Immature natural killer cell (primary cell): Measurements from ENCODE around the gene CSF2. TPM values are rescaled to one million over a fixed set of nuclear protein-coding genes. Genes with fewer than 3 reads are reported as not detected.

Experiments used
- DNase-seq, 3 donors: peaks; one replicate each; pipeline ENCODE4 v3.0.0; 2022; ENCODE audit warnings: mixed read lengths in 1 of 3
- H3K27ac Mint-ChIP-seq, 6 donors: one replicate each; pipeline ENCODE4 v1.8.0; 2020; ENCODE audit warnings: mixed read lengths in 6 of 6, mild to moderate bottlenecking in 5 of 6, inconsistent platforms in 4 of 6, moderate library complexity in 3 of 6
- H3K27me3 Mint-ChIP-seq, 3 donors: one replicate each; pipeline ENCODE4 v1.8.0; 2020 to 2021; ENCODE audit warnings: low read depth in 3 of 3, mild to moderate bottlenecking in 3 of 3, mixed read lengths in 3 of 3, moderate library complexity in 3 of 3, inconsistent platforms in 1 of 3
- H3K36me3 Mint-ChIP-seq, 3 donors: one replicate each; pipeline ENCODE4 v1.8.0; 2020; ENCODE audit warnings: mixed read lengths in 3 of 3, inconsistent platforms in 2 of 3, mild to moderate bottlenecking in 2 of 3
- H3K4me1 Mint-ChIP-seq, 2 donors: one replicate each; pipeline ENCODE4 v1.8.0; 2020; ENCODE audit warnings: inconsistent platforms in 2 of 2, mild to moderate bottlenecking in 2 of 2, mixed read lengths in 2 of 2, moderate library complexity in 1 of 2
- H3K4me3 Mint-ChIP-seq, 5 donors: one replicate each; pipeline ENCODE4 v1.8.0; 2020; ENCODE audit warnings: mild to moderate bottlenecking in 5 of 5, mixed read lengths in 5 of 5, inconsistent platforms in 3 of 5, moderate library complexity in 3 of 5
- H3K9me3 Mint-ChIP-seq, 6 donors: one replicate each; pipeline ENCODE4 v1.8.0; 2020; ENCODE audit warnings: mild to moderate bottlenecking in 6 of 6, mixed read lengths in 6 of 6, inconsistent platforms in 4 of 6, moderate library complexity in 3 of 6
- polyA plus RNA-seq, 3 donors: library from polyadenylated mRNA; unstranded; fragments of 300-500 nt; fragmentation: Illumina TruSeq; gene quantifications; one replicate each; pipeline ENCODE4 v1.2.3, GENCODE V29; 2021

Gene CSF2
- polyA plus RNA-seq, 3 donors from 2014 or later: 0.43 to 0.86 TPM; not detected in 1

GRCh38 chr5:132076983-132077382, 3.4 kb downstream of the CSF2 start:
- H3K27me3 Mint-ChIP-seq: peaks cover 0 to 3% (median 0%) of the 10 kb centered on the region in 3 donors

GRCh38 chr5:132079081-132079480, 5.5 kb downstream of the CSF2 start:
- Mint-ChIP-seq H3K27me3 (peaks cover 0 to 2% (median 0%) of the 10 kb centered on the region in 3 donors), H3K4me3 (no peak overlapping the region), H3K27ac (peak overlapping the region in 1 of 6 donors; percentile 49), H3K36me3 (no peaks in the 10 kb centered on the region), H3K9me3 (no peaks in the 10 kb centered on the region), H3K4me1 (peaks cover 36 to 44% of the 10 kb centered on the region in 2 donors)
- no peak for DNase-seq

More at GRCh38 chr5:132076983-132077382, 3.4 kb downstream of the CSF2 start:
- H3K36me3 Mint-ChIP-seq: no peaks in the 10 kb centered on the region
- peaks cover 45 to 50% of the 10 kb centered on the region in 2 donors for H3K4me1 Mint-ChIP-seq
- H3K9me3 Mint-ChIP-seq: no peaks in the 10 kb centered on the region
- H3K27ac Mint-ChIP-seq: peak overlapping the region in 4 of 6 donors; percentile 21 to 74 (median 44)
- no peak for DNase-seq
- no peak overlapping the region for H3K4me3 Mint-ChIP-seq

- peaks cover 0 to 2% (median 0%) of the 10 kb centered on the region in 3 donors for H3K27me3 Mint-ChIP-seq
- H3K27ac Mint-ChIP-seq: peak overlapping the region in 1 of 6 donors; percentile 36
- no peaks in the 10 kb centered on the region for H3K9me3 Mint-ChIP-seq
- DNase-seq: no peak
- H3K36me3 Mint-ChIP-seq: no peaks in the 10 kb centered on the region
- no peak overlapping the region for H3K4me3 Mint-ChIP-seq
- H3K4me1 Mint-ChIP-seq: peaks cover 32 to 42% of the 10 kb centered on the region in 2 donors
These were observed 6.0 kb downstream of the CSF2 start for GRCh38 chr5:132079619-132080018.

- DNase-seq: no peak
- H3K36me3 Mint-ChIP-seq: no peaks in the 10 kb centered on the region
- H3K4me1 Mint-ChIP-seq: peaks cover 22 to 32% of the 10 kb centered on the region in 2 donors
- no peak overlapping the region for H3K27ac Mint-ChIP-seq
- no peak overlapping the region for H3K4me3 Mint-ChIP-seq
- H3K9me3 Mint-ChIP-seq: no peaks in the 10 kb centered on the region
- H3K27me3 Mint-ChIP-seq: peaks cover 2% of the 10 kb centered on the region in 3 donors
These were observed 7.0 kb downstream of the CSF2 start for GRCh38 chr5:132080595-132080994.

- H3K27me3 Mint-ChIP-seq: peaks cover 2% of the 10 kb centered on the region in 3 donors
- no peak for DNase-seq
- H3K4me1 Mint-ChIP-seq: peaks cover 15 to 24% of the 10 kb centered on the region in 2 donors
- no peaks in the 10 kb centered on the region for H3K9me3 Mint-ChIP-seq
- no peak overlapping the region for H3K4me3 Mint-ChIP-seq
- H3K36me3 Mint-ChIP-seq: no peaks in the 10 kb centered on the region
- peak overlapping the region in 1 of 6 donors; percentile 65 for H3K27ac Mint-ChIP-seq
These were observed 7.9 kb downstream of the CSF2 start for GRCh38 chr5:132081458-132081857.

GRCh38 chr5:132082329-132083023, 8.9 kb downstream of the CSF2 start:
- peaks cover 0 to 3% (median 0%) of the 10 kb centered on the region in 3 donors for H3K36me3 Mint-ChIP-seq
- no peak overlapping the region for H3K4me3 Mint-ChIP-seq
- DNase-seq: no peak
- H3K9me3 Mint-ChIP-seq: no peaks in the 10 kb centered on the region
- peaks cover 2 to 4% (median 2%) of the 10 kb centered on the region in 3 donors for H3K27me3 Mint-ChIP-seq
- H3K4me1 Mint-ChIP-seq: peaks cover 7 to 14% of the 10 kb centered on the region in 2 donors
- H3K27ac Mint-ChIP-seq: peak overlapping the region in 1 of 6 donors; percentile 10

GRCh38 chr5:132083071-132083678, 9.6 kb downstream of the CSF2 start:
- no peak for DNase-seq
- no peak overlapping the region for H3K4me3 Mint-ChIP-seq

GRCh38 chr5:132085686-132086085, 12.1 kb downstream of the CSF2 start:
- Mint-ChIP-seq H3K9me3 (no peaks in the 10 kb centered on the region), H3K4me1 (peaks cover 7 to 13% of the 10 kb centered on the region in 2 donors), H3K4me3 (no peak overlapping the region), H3K27ac (peak overlapping the region in 2 of 6 donors; percentile 37 to 54), H3K36me3 (peaks cover 0 to 7% (median 0%) of the 10 kb centered on the region in 3 donors), H3K27me3 (peaks cover 0 to 4% (median 2%) of the 10 kb centered on the region in 3 donors)
- no peak for DNase-seq

More at GRCh38 chr5:132083071-132083678, 9.6 kb downstream of the CSF2 start:
- Mint-ChIP-seq H3K27ac (peak overlapping the region in 1 of 6 donors; percentile 10), H3K36me3 (peaks cover 0 to 3% (median 0%) of the 10 kb centered on the region in 3 donors), H3K9me3 (no peaks in the 10 kb centered on the region), H3K4me1 (peaks cover 7 to 13% of the 10 kb centered on the region in 2 donors), H3K27me3 (peaks cover 0 to 4% (median 2%) of the 10 kb centered on the region in 3 donors)

GRCh38 chr5:132086277-132086794, 12.7 kb downstream of the CSF2 start:
- Mint-ChIP-seq H3K36me3 (peaks cover 0 to 7% (median 0%) of the 10 kb centered on the region in 3 donors), H3K4me3 (no peak overlapping the region), H3K4me1 (peaks cover 7 to 13% of the 10 kb centered on the region in 2 donors), H3K27ac (no peak overlapping the region), H3K9me3 (no peaks in the 10 kb centered on the region), H3K27me3 (peaks cover 0 to 4% (median 2%) of the 10 kb centered on the region in 3 donors)
- no peak for DNase-seq

- Mint-ChIP-seq H3K4me1 (peaks cover 7 to 13% of the 10 kb centered on the region in 2 donors), H3K27ac (peak overlapping the region in 1 of 6 donors; percentile 51), H3K4me3 (no peak overlapping the region), H3K27me3 (peaks cover 1 to 4% (median 2%) of the 10 kb centered on the region in 3 donors), H3K36me3 (peaks cover 0 to 12% (median 0%) of the 10 kb centered on the region in 3 donors), H3K9me3 (no peaks in the 10 kb centered on the region)
- no peak for DNase-seq
These were observed 13.6 kb downstream of the CSF2 start for GRCh38 chr5:132087176-132087575.

GRCh38 chr5:132087661-132088060, 14.1 kb downstream of the CSF2 start:
- Mint-ChIP-seq H3K9me3 (no peaks in the 10 kb centered on the region), H3K36me3 (peaks cover 0 to 12% (median 0%) of the 10 kb centered on the region in 3 donors), H3K27me3 (peaks cover 1 to 4% (median 2%) of the 10 kb centered on the region in 3 donors), H3K27ac (no peak overlapping the region), H3K4me1 (peaks cover 7 to 13% of the 10 kb centered on the region in 2 donors), H3K4me3 (no peak overlapping the region)
- no peak for DNase-seq

GRCh38 chr5:132089363-132089762, 15.8 kb downstream of the CSF2 start:
- Mint-ChIP-seq H3K27ac (no peak overlapping the region), H3K4me3 (no peak overlapping the region), H3K9me3 (no peaks in the 10 kb centered on the region), H3K36me3 (peaks cover 0 to 16% (median 0%) of the 10 kb centered on the region in 3 donors), H3K4me1 (peaks cover 7 to 8% of the 10 kb centered on the region in 2 donors), H3K27me3 (peaks cover 1 to 4% (median 4%) of the 10 kb centered on the region in 3 donors)
- no peak for DNase-seq

GRCh38 chr5:132090107-132090506, 16.5 kb downstream of the CSF2 start:
- no peaks in the 10 kb centered on the region for H3K9me3 Mint-ChIP-seq
- no peak overlapping the region for H3K4me3 Mint-ChIP-seq
- no peak overlapping the region for H3K27ac Mint-ChIP-seq
- no peak for DNase-seq
- peaks cover 14 to 15% of the 10 kb centered on the region in 2 donors for H3K4me1 Mint-ChIP-seq
- H3K36me3 Mint-ChIP-seq: peaks cover 0 to 16% (median 0%) of the 10 kb centered on the region in 3 donors
- peaks cover 1 to 6% (median 6%) of the 10 kb centered on the region in 3 donors for H3K27me3 Mint-ChIP-seq

GRCh38 chr5:132093271-132093670, 19.7 kb downstream of the CSF2 start:
- no peak overlapping the region for H3K4me3 Mint-ChIP-seq

More at GRCh38 chr5:132093271-132093670, 19.7 kb downstream of the CSF2 start:
- Mint-ChIP-seq H3K27ac (peak overlapping the region in 2 of 6 donors; percentile 34 to 92), H3K9me3 (no peaks in the 10 kb centered on the region), H3K4me1 (peaks cover 35 to 44% of the 10 kb centered on the region in 2 donors), H3K27me3 (peaks cover 3 to 7% (median 4%) of the 10 kb centered on the region in 3 donors), H3K36me3 (peaks cover 0 to 13% (median 0%) of the 10 kb centered on the region in 3 donors)
- DNase-seq: no peak
